Fibroblast of pulmonary artery (primary cell): ENCODE data around the gene LIMS1.
"Not testable (repeated sequence)": the region's sequence is repeated elsewhere in the genome, so short reads cannot be mapped to it uniquely, and the experiment has no call there.

ENCODE experiments used
- DNase-seq: peaks from one replicate; pipeline ENCODE4 v3.0.0-alpha.2; 2010; ENCODE audit warnings: low read depth
- H3K4me3 ChIP-seq: replicated peaks from 2 replicates; pipeline ENCODE4 v1.5.1; 2011; ENCODE audit warnings: low read depth, mild to moderate bottlenecking, control low read depth, low read length, moderate library complexity
- TF ChIP-seq, protein P1 (sequence below): IDR thresholded peaks from 2 replicates; pipeline ENCODE4 v1.5.1; 2011; ENCODE audit warnings: mild to moderate bottlenecking, control low read depth, low read length, inconsistent platforms; ENCODE audit errors: missing control alignments

Gene LIMS1

DNA sequence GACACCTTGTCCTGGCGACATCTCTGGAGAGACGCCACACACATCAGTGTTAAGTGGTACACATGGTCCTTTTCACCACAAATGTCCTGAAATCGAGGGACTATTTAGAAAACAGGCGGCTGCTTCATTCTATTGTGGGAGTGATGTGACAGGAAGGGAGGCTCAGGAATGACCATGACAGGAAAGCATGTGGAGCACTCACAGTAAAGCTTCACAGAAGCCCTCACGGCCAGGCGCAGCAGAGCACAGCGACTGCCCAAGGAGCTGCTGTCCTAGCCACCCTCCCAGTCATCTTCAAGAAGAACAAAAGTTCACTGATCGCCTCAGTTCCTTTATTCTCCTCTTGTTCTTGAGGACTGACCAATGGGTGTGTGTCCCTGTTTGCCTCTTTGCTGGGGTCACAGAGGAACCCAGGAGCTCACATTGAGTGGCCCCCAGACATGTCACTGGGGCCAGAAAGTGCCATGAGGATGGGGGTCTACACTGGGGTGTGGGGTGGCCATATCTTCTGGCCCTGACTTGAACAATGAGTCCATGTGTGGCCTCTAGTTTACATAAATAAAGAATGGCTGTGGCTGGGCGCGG is 100.4 kb downstream of the LIMS1 start:
- no peak for DNase-seq
- H3K4me3 ChIP-seq, result no peak overlapping the region
- TF ChIP-seq, protein P1, sequence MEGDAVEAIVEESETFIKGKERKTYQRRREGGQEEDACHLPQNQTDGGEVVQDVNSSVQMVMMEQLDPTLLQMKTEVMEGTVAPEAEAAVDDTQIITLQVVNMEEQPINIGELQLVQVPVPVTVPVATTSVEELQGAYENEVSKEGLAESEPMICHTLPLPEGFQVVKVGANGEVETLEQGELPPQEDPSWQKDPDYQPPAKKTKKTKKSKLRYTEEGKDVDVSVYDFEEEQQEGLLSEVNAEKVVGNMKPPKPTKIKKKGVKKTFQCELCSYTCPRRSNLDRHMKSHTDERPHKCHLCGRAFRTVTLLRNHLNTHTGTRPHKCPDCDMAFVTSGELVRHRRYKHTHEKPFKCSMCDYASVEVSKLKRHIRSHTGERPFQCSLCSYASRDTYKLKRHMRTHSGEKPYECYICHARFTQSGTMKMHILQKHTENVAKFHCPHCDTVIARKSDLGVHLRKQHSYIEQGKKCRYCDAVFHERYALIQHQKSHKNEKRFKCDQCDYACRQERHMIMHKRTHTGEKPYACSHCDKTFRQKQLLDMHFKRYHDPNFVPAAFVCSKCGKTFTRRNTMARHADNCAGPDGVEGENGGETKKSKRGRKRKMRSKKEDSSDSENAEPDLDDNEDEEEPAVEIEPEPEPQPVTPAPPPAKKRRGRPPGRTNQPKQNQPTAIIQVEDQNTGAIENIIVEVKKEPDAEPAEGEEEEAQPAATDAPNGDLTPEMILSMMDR, result no peak

DNA sequence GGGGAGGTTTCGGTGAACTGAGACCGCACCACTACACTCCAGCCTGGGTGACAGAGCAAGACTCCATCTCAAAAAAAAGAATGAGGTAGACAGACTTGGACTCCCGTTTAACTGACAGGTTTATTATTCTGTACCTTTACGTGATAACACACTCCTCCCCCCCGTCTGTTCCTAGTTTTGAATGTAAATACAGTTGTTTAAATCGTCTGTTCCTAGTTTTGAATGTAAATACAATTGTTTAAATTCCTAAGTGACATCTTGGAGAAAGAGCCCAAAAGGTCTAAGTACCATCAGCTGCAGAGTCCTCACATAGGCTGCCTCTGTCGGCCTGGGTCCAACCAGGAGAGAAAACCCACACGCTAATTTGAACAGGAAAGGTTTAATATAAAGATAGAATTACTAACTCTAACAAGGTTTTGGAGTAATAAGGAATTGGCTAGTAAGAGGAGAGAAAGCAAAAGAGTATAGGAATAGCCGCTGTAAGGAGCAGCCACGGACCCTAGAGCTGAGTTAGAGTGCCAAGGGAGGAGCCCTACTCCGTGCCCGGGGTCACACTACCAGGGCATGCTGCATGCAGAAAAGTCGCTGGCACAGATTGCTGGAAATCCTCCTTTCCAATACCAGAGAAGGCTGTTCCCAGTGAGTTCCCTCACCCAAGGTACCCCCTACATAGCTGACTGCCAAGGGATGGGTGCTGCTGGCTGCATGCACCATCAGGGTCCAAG is 101.5 kb downstream of the LIMS1 start:
- no peak for DNase-seq
- H3K4me3 ChIP-seq, result no peak overlapping the region
- TF ChIP-seq, protein P1, result no peak

DNA sequence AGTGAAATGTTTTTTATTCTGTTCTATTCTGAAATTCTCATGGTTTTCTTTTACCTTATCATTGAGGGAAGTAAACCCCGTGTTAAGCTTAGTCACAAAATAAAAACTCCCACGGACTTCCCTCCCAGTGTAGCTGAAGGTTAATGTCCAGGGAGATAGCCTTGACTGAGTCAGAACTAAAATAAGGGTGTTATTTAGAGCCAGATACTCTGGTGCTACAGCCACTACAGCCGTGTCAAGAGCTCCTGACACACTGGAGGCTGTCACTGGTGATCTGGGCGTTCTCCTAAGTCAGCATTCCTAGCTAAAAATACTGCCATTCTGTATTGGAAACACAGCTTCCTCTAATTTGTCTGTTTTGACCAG is 103.0 kb downstream of the LIMS1 start:
- TF ChIP-seq, protein P1, result no peak
- DNase-seq, result peak; percentile 97
- peak overlapping the region; percentile 19 for H3K4me3 ChIP-seq

DNA sequence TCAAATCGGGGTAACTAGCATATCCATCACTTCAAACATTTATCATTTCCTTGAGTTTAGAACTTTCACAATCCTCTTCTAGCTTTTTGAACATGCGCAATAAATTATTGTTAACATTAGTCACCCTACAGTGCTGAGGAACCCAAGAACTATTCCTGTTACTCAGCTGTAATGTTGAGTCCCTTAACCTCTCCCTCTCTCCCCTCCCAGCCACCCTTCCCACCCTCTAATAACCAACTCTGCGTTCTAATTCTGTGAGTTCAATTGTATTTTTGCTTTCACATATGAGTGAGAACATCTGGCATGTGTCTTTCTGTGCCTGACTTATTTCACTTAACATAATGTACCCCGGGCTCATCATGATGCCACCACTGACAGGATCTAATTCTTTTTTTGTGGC is 106.5 kb downstream of the LIMS1 start:
- TF ChIP-seq, protein P1, result no peak
- peak; percentile 90 for DNase-seq
- H3K4me3 ChIP-seq, result peak overlapping the region; percentile 0

DNA sequence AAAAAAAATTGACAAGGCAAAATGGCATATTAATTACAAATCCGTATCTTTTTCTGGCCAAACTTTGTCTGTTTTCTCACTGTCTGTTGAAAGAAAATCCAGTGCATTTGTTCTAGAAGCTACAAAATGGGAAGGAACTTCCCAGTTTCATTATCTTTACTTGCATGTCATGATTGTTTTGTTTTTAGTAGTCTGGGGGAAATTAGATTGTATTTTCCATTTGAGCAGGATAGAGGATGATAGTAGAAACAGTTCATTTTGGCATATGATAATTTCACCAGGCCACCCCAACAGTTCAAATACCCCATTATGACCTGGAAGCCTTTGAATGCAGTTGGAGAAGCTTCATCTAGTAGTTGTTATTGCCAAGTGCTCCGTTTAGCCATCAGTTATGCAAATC is 107.5 kb downstream of the LIMS1 start:
- TF ChIP-seq, protein P1, result no peak

DNA sequence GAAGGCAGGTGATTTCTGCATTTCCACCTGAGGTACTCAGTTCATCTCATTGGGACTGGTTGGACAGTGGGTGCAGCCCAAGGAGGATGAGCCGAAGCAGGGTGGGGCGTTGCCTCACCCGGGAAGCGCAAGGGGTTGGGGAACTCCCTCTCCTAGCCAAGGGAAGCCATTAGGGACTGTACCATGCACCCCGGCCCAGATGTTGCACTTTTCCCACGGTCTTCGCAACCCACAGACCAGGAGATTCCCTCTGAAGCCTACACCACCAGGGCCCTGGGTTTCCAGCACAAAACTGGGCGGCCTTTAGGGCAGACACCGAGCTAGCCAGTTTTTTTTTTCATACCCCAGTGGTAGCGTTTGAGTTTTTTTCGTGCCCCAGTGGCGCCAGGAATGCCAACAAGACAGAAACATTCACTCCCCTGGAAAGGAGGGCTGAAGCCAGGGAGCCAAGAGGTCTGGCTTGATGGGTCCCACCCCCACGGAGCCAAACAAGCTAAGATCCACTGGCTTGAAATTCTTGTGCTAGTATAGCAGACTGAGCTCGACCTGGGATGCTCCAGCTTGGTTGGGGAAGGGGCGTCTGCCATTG is 109.1 kb downstream of the LIMS1 start:
- no peak overlapping the region for H3K4me3 ChIP-seq
- DNase-seq, result no peak
- TF ChIP-seq, protein P1, result no peak

More for the DNA sequence above, 107.5 kb downstream of the LIMS1 start:
- no peak overlapping the region for H3K4me3 ChIP-seq
- DNase-seq, result no peak

DNA sequence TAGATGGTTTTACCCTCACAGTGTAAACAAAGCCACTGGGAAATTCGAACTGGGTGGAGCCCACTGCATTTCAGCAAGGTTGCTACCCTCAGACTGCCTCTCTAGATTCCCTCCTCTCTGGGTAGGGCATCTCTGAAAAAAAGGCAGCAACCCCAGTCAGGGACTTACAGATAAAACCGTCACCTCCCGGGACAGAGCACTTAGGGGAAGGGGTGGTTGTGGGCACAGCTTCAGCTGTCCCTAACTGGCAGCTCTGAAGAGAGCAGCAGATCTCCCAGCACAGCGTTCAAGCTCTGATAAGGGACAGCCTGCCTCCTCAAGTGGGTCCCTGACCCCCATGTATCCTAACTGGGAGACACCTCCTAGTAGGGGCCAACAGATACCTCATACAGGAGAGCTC is 109.6 kb downstream of the LIMS1 start:
- DNase-seq, H3K4me3 ChIP-seq: not testable (repeated sequence)

DNA sequence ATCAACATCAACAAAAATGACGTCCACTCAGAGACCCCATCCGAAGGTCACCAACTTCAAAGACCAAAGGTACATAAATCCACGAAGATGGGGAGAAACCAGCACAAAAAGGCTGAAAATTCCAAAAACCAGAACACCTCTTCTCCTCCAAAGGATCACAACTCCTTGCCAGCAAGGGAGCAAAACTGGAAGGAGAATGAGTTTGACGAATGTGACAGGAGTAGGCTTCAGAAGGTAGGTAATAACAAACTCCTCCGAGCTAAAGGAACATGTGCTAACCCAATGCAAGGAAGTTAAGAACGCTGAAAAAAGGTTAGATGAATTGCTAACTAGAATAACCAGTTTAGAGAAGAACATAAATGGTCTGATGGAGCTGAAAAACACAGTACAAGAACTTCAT is 110.2 kb downstream of the LIMS1 start:
- not testable (repeated sequence) for DNase-seq

DNA sequence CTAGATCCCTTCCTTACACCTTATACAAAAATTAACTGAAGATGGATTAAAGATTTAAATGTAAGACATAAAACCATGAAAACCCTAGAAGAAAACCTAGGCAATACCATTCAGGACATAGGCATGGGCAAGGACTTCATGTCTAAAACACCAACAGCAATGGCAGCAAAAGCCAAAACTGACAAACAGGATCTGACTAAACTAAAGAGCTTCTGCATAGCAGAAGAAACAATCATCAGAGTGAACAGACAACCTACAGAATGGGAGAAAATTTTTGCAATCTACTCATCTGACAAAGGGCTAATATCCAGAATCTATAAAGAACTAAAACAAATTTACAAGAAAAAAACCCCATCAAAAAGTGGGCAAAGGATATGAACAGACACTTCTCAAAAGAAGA is 114.5 kb downstream of the LIMS1 start:
- not testable (repeated sequence) for H3K4me3 ChIP-seq, DNase-seq

More for the DNA sequence above, 110.2 kb downstream of the LIMS1 start:
- not testable (repeated sequence) for H3K4me3 ChIP-seq

DNA sequence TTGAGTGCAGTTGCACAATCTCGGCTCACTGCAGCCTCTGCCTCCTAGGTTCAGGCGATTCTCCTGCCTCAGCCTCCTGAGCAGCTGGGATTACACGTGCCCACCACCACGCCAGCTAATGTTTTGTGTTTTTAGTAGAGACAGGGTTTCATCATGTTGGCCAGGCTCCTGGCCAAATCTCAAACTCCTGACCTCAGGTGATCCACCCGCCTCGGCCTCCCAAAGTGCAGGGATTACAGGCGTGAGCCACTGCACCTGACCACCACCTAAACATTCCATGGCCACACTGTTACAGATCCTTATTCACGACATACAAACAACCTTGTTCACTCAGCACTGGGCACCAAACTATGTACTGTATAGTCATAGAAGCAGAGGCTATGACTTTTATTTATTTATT is 116.2 kb downstream of the LIMS1 start:
- DNase-seq, H3K4me3 ChIP-seq: not testable (repeated sequence)

DNA sequence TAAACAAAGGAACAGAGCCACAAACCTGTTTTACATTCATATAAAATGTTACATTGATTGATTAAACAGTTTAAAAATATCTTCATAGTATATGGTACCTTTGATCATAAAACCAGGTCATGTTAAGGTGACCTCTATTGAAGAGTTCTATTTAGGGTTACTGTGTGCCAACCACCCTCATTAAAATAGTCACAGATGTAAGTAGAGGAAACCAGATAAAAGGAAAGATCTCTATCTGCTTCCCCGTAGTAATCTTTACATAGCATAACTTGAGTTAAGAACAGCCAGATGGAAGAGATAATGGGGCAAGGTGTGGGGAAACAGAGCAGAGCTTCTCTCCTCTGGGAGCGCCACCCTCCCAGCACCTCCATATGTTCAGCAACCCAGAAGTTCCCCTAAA is 117.2 kb downstream of the LIMS1 start:
- H3K4me3 ChIP-seq, result not testable (repeated sequence)

More for the DNA sequence above, 117.2 kb downstream of the LIMS1 start:
- DNase-seq, result not testable (repeated sequence)
